Measurements from ENCODE around the gene NPAS3. TPM values are rescaled to one million over a fixed set of nuclear protein-coding genes. Genes with fewer than 3 reads are reported as not detected.

Gene NPAS3
- total and polyA plus RNA-seq, 4 donors: 0.07 to 0.09 (median 0.08) TPM; not detected in 1

DNA sequence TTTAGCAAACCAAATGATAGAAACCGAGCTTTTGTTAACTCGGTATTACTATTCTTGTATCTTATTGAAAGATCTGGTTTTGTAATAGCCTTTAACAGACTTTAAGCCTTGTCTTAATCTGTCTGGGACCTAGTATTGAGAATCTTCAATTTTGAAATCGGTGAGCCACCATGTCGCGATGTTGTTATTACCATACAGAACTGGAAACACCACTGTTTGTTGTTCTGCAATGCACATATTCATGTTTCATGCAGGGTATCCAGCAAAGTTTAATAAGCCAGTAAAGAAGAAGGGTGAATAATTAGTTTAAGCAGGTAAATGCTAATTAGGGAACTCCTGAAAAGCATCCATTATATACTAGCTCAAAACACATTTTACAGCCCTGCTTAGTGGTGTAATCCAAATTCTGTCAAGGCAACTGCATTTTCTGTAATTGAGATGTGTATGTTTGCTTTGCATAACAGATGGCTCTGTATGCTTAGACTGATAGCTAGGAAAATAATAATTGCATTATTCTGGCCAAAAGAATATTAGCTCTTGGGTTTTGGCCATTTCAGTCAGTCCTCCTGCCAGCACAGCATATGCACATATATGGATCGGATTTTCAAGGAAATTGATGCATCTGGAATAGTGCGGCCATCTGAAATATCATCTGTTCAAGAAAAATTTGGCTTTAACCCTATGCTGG, 623.0 kb downstream of the NPAS3 start:
- 78% methylated on average over 7 of the region's 7 CpGs for WGBS
- peaks cover 0 to 5% (median 0%) of the 10 kb centered on the region in 4 donors for H3K27me3 ChIP-seq (ENCODE audit: control insufficient read depth in 4 of 4, insufficient read depth in 4 of 4, low read length in 3 of 4)
- no peak overlapping the region for H3K4me3 ChIP-seq (ENCODE audit: low read depth in 1 of 3, low read length in 3 of 3)
- H3K4me1 ChIP-seq (ENCODE audit: control insufficient read depth in 4 of 4, insufficient read depth in 4 of 4, low read length in 3 of 4): no peaks in the 10 kb centered on the region
- H3K36me3 ChIP-seq (ENCODE audit: control insufficient read depth in 4 of 4, insufficient read depth in 3 of 4, low read depth in 1 of 4, low read length in 3 of 4): no peaks in the 10 kb centered on the region
- no peak overlapping the region for H3K9ac ChIP-seq (ENCODE audit: low read depth in 1 of 2, low read length in 2 of 2)
- DNase-seq (ENCODE audit: low spot score): no peak
- H3K27ac ChIP-seq (ENCODE audit: low read depth in 1 of 2, low read length in 2 of 2): no peak overlapping the region
- no peak for TF ChIP-seq NR2F2 (IDR thresholded peaks at IDR 0.05)
- TF ChIP-seq FOXA1 (IDR thresholded peaks at IDR 0.05): no peak
- TF ChIP-seq FOXA2 (IDR thresholded peaks at IDR 0.05): no peak
- no peaks in the 10 kb centered on the region for H3K9me3 ChIP-seq (ENCODE audit: control insufficient read depth in 4 of 4, low read length in 3 of 4)

DNA sequence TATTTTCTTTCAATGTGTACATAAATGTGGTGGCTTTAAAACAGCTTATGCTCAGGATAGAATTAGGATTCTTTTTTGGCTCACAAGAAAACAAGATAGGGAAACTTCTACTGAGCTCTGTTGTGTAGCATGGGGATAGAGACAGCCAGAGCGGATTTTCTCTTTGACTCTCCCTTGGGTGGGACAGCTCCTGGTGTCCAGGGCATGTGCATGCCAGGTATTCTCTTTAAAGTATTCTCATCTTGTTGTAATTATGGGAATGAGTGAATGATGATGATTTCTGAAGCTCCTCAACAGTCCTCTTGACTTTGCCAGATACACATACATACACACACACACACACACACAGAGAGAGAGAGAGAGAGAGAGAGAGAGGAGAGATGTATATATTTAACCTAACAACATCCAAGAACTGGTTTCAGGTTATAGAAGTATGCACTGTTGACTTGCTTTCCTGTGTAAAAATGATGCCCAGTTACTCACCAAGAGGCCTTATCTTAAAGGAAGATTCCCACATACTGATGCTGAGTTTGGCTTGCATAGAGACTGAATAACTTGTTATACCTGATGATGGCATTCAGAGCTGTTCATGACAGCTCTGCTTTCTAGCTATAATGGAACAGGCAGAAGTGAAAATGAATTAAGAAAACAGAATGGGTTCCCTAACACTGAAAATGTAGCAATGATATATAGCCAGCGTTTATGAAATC, 624.7 kb downstream of the NPAS3 start:
- H3K9ac ChIP-seq (ENCODE audit: low read depth in 1 of 2, low read length in 2 of 2): no peak overlapping the region
- peaks cover 0 to 3% (median 0%) of the 10 kb centered on the region in 4 donors for H3K27me3 ChIP-seq (ENCODE audit: control insufficient read depth in 4 of 4, insufficient read depth in 4 of 4, low read length in 3 of 4)
- H3K9me3 ChIP-seq (ENCODE audit: control insufficient read depth in 4 of 4, low read length in 3 of 4): no peaks in the 10 kb centered on the region
- 77% methylated on average over 2 of the region's 2 CpGs for WGBS
- no peak for DNase-seq (ENCODE audit: low spot score)
- no peaks in the 10 kb centered on the region for H3K36me3 ChIP-seq (ENCODE audit: control insufficient read depth in 4 of 4, insufficient read depth in 3 of 4, low read depth in 1 of 4, low read length in 3 of 4)
- H3K4me1 ChIP-seq (ENCODE audit: control insufficient read depth in 4 of 4, insufficient read depth in 4 of 4, low read length in 3 of 4): no peaks in the 10 kb centered on the region
- H3K4me3 ChIP-seq (ENCODE audit: low read depth in 1 of 3, low read length in 3 of 3): no peak overlapping the region
- no peak overlapping the region for H3K27ac ChIP-seq (ENCODE audit: low read depth in 1 of 2, low read length in 2 of 2)
- no peak for TF ChIP-seq YY1 (IDR thresholded peaks at IDR 0.05)
- TF ChIP-seq, protein P1, sequence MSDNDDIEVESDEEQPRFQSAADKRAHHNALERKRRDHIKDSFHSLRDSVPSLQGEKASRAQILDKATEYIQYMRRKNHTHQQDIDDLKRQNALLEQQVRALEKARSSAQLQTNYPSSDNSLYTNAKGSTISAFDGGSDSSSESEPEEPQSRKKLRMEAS (IDR thresholded peaks at IDR 0.05): no peak
- TF ChIP-seq EGR1 (IDR thresholded peaks at IDR 0.05; ENCODE audit: low read depth in 2 of 2): no peak
- TF ChIP-seq GABPA (IDR thresholded peaks at IDR 0.05 in 1 of 2, conservative IDR thresholded peaks at IDR 0.05 in 1 of 2): no peak
- no peak for TF ChIP-seq FOXA1 (IDR thresholded peaks at IDR 0.05)
- TF ChIP-seq HNF4G (IDR thresholded peaks at IDR 0.05): no peak

DNA sequence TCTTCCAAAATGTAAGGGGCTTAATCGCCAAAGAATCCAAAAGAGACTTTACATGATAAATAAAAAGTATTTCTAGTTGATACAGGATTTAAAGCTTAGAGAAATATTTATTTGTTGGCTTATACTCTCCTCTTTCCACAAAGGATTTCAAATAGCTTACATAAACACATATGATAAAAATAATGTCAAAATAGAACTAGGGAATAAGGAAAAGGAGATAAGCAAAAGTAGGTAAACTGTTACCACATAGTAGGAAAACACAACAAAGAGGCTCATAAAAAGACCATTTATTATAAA, 625.2 kb downstream of the NPAS3 start:
- no peaks in the 10 kb centered on the region for H3K4me1 ChIP-seq (ENCODE audit: control insufficient read depth in 4 of 4, insufficient read depth in 4 of 4, low read length in 3 of 4)
- H3K4me3 ChIP-seq (ENCODE audit: low read depth in 1 of 3, low read length in 3 of 3): no peak overlapping the region
- WGBS: 76% methylated on average over 1 of the region's 1 CpG
- H3K27ac ChIP-seq (ENCODE audit: low read depth in 1 of 2, low read length in 2 of 2): no peak overlapping the region
- no peak for DNase-seq (ENCODE audit: low spot score)
- no peaks in the 10 kb centered on the region for H3K9me3 ChIP-seq (ENCODE audit: control insufficient read depth in 4 of 4, low read length in 3 of 4)
- H3K27me3 ChIP-seq (ENCODE audit: control insufficient read depth in 4 of 4, insufficient read depth in 4 of 4, low read length in 3 of 4): peaks cover 0 to 3% (median 0%) of the 10 kb centered on the region in 4 donors
- no peak overlapping the region for H3K9ac ChIP-seq (ENCODE audit: low read depth in 1 of 2, low read length in 2 of 2)
- TF ChIP-seq RXRA (IDR thresholded peaks at IDR 0.05) (no peak), HNF4G (IDR thresholded peaks at IDR 0.05) (no peak)
- H3K36me3 ChIP-seq (ENCODE audit: control insufficient read depth in 4 of 4, insufficient read depth in 3 of 4, low read depth in 1 of 4, low read length in 3 of 4): no peaks in the 10 kb centered on the region

DNA sequence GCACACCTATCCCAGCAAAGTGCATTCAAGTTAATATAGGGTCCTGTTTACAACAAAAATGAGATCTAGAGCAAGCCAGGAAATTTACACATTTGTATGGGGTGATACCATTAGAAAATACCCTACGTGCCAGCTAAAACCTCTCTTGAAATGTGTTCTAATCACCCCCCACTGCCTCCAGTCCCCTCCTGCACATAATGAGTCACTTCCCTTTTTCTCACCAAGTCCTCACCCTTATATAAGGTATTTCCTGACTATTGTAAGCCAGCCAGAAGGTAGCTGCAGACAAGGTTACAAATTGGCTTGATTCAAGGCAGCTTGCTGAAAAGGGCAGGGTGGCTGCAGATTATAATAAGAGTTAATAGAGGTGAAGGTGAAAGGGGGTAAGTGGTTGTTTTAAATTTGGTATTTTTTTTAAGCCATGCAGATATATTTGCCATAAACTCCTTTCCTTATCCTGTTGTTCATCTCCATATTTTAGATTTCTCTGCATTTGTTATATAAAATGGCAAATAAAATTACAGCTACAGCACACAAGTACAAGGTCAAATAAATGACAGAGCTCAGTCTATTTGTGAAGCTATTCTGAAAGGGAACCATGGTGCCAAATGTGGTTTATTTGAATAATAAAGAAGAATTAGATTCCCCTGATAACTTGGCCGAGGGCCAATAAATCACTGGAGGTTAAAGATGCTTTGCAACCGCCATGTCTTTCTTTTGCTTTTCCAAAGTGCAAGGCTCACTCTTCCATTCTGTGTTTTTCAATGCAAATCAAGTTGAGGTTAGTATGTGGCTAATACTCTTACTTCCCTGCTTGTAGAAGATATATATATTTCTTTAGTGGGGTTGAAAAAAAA, 626.3 kb downstream of the NPAS3 start:
- WGBS: 56% methylated on average over 3 of the region's 3 CpGs
- no peak overlapping the region for H3K9ac ChIP-seq (ENCODE audit: low read depth in 1 of 2, low read length in 2 of 2)
- TF ChIP-seq SP1 (IDR thresholded peaks at IDR 0.05): no peak
- TF ChIP-seq HNF4A (conservative IDR thresholded peaks at IDR 0.05): no peak
- TF ChIP-seq YY1 (IDR thresholded peaks at IDR 0.05): no peak
- no peak for TF ChIP-seq FOXA2 (IDR thresholded peaks at IDR 0.05)
- TF ChIP-seq EGR1 (IDR thresholded peaks at IDR 0.05; ENCODE audit: low read depth in 2 of 2): no peak
- TF ChIP-seq, protein P2, sequence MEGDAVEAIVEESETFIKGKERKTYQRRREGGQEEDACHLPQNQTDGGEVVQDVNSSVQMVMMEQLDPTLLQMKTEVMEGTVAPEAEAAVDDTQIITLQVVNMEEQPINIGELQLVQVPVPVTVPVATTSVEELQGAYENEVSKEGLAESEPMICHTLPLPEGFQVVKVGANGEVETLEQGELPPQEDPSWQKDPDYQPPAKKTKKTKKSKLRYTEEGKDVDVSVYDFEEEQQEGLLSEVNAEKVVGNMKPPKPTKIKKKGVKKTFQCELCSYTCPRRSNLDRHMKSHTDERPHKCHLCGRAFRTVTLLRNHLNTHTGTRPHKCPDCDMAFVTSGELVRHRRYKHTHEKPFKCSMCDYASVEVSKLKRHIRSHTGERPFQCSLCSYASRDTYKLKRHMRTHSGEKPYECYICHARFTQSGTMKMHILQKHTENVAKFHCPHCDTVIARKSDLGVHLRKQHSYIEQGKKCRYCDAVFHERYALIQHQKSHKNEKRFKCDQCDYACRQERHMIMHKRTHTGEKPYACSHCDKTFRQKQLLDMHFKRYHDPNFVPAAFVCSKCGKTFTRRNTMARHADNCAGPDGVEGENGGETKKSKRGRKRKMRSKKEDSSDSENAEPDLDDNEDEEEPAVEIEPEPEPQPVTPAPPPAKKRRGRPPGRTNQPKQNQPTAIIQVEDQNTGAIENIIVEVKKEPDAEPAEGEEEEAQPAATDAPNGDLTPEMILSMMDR (IDR thresholded peaks at IDR 0.05; ENCODE audit: low read depth, low read length, missing input control): no peak
- TF ChIP-seq FOXA1 (IDR thresholded peaks at IDR 0.05): no peak
- TF ChIP-seq, protein P3, sequence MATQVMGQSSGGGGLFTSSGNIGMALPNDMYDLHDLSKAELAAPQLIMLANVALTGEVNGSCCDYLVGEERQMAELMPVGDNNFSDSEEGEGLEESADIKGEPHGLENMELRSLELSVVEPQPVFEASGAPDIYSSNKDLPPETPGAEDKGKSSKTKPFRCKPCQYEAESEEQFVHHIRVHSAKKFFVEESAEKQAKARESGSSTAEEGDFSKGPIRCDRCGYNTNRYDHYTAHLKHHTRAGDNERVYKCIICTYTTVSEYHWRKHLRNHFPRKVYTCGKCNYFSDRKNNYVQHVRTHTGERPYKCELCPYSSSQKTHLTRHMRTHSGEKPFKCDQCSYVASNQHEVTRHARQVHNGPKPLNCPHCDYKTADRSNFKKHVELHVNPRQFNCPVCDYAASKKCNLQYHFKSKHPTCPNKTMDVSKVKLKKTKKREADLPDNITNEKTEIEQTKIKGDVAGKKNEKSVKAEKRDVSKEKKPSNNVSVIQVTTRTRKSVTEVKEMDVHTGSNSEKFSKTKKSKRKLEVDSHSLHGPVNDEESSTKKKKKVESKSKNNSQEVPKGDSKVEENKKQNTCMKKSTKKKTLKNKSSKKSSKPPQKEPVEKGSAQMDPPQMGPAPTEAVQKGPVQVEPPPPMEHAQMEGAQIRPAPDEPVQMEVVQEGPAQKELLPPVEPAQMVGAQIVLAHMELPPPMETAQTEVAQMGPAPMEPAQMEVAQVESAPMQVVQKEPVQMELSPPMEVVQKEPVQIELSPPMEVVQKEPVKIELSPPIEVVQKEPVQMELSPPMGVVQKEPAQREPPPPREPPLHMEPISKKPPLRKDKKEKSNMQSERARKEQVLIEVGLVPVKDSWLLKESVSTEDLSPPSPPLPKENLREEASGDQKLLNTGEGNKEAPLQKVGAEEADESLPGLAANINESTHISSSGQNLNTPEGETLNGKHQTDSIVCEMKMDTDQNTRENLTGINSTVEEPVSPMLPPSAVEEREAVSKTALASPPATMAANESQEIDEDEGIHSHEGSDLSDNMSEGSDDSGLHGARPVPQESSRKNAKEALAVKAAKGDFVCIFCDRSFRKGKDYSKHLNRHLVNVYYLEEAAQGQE (IDR thresholded peaks at IDR 0.05): no peak
- TF ChIP-seq, protein P1 (IDR thresholded peaks at IDR 0.05): no peak
- no peak for TF ChIP-seq HNF4G (IDR thresholded peaks at IDR 0.05)

More for the DNA sequence above, 626.3 kb downstream of the NPAS3 start:
- Histone ChIP-seq H3K4me1 (ENCODE audit: control insufficient read depth in 4 of 4, insufficient read depth in 4 of 4, low read length in 3 of 4) (no peaks in the 10 kb centered on the region), H3K36me3 (ENCODE audit: control insufficient read depth in 4 of 4, insufficient read depth in 3 of 4, low read depth in 1 of 4, low read length in 3 of 4) (no peaks in the 10 kb centered on the region), H3K27me3 (ENCODE audit: control insufficient read depth in 4 of 4, insufficient read depth in 4 of 4, low read length in 3 of 4) (peaks cover 0 to 3% (median 0%) of the 10 kb centered on the region in 4 donors), H3K4me3 (ENCODE audit: low read depth in 1 of 3, low read length in 3 of 3) (no peak overlapping the region), H3K27ac (ENCODE audit: low read depth in 1 of 2, low read length in 2 of 2) (no peak overlapping the region), H3K9me3 (ENCODE audit: control insufficient read depth in 4 of 4, low read length in 3 of 4) (no peaks in the 10 kb centered on the region)
- DNase-seq (ENCODE audit: low spot score): no peak

Measured in liver (tissue), 9 donors.